T47D (cell line): ENCODE data around the gene AP5B1.
"Not testable (repeated sequence)": the region's sequence is repeated elsewhere in the genome, so short reads cannot be mapped to it uniquely, and the experiment has no call there.

Source experiments
- DNase-seq, 2 experiments: peaks; one replicate each; pipeline versions ENCODE4 v3.0.0 to v3.0.0-alpha.2; 2011 to 2012; ENCODE audit warnings: low read depth in 1 of 2, low spot score in 1 of 2
- JUND ChIP-seq: IDR thresholded peaks from 2 replicates; pipeline ENCODE4 v1.6.1; 2012; ENCODE audit warnings: low read depth
- in situ Hi-C: cut with HindIII; loops from 2 replicates; pipeline ENCODE4 v1.10.0; 2016; ENCODE audit warnings: low sequenced_read_pairs, low pct_unique_long_range_greater_than_20kb

Gene AP5B1

DNA sequence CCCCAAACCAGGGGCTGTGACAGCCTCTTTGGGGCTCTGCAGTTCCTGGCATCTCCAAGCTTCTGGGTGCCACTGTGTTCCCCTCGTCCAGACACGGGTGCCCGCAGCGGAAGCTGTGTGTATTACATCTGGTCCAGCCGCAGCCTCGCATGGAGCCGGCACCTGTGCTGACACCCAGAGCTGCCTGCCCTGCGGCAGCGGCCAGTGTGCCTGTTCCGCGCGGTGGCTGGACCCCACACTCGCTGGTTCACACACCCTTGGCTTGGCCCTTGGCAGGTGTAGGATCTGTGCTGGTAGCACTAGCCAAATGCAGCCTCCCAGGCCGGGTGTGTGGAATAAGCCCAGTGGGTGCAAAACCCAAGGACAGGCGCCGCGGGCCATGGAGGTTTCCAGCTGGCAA, 35.7 kb downstream of the AP5B1 start:
- no peak for TF ChIP-seq JUND
- DNase-seq: no peak
- in situ Hi-C loops: no loop called here

DNA sequence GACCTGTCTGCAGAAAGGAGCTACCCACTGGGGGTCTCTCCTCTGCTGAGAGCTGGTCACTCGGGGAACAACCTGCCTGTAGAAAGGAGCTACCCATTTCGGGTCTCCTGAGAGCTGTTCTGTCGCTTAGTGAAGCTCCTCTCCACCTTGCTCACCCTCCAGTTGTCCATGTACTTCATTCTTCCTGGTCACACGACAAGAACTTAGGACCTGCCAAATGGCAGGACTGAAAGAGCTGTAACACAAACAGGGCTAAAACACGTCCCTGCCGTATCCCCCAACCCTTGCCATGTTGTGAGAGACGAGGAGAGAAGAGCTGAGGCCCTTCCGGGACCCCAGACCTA, 36.1 kb downstream of the AP5B1 start:
- in situ Hi-C loops: no loop called here
- DNase-seq: no peak
- TF ChIP-seq JUND: no peak

DNA sequence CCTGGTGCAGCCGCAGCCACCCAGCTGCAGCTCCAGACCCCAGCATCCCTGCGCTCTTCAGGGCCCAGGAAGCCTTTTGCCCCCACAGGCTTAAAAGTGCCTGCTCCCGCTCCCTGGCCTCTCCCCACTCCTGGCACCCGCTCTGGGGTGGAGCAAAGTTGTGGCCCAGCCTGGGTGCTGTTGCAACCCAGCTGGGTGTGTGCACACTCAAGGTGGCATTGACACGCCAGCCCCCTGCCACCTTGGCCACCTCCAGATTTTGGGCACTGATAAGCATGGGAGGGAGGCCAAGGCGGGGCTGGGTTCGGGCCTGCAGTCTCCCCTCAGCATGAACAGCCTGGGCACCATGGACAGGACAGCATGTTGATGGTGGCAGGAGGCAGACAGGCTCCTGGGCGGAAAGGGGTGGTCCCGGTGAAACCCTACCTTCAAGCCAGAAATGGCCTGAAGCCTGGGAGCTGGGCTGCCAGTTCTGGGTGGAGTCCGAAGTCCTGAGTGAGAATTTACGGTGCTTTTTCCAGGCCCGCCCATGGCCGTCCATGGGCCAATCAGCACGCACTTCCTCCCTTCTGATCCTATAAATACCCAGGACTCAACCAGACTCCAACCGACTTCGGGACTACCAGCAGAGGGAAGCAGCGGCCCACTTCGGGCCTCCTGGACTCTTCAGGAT, 36.6 kb downstream of the AP5B1 start:
- in situ Hi-C loops: no loop called here
- no peak for TF ChIP-seq JUND
- DNase-seq: peak; percentile 79 to 92

DNA sequence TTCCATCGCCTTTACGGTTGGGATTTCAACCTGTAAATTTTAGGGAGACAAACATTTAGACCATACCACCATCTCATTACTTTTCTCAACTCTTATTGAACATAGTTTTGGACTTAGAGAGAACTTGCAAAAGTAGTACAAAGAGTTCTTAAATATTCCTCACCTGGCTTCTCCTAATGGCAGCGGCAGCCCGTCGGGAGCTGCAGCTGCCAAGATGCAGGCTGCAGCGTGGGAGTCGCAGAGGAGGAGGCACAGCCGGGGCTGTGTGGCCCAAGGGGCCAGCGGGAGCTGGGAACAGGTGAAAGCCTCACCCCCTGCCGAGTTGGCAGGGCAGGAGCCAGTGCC, 37.1 kb downstream of the AP5B1 start:
- in situ Hi-C loops: no loop called here
- TF ChIP-seq JUND: no peak

DNA sequence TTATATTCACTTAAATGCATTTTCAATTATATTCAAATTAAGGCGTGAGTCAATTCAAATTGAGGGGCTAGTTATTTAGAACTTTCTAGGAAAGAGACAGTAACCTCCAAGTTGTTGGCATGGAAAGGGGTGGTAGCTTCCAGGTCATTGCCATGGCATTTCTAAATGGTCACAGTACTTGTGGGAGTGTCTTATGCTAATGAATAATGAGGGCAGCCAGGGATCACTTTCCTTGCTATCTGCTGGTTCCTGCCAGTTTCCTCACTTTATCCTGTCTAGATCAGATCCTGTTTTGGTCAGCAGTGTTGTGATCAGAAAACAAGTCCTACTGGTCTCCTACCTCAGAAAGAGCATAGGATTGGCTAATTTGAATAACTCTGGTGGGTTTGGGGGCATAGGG, 38.4 kb downstream of the AP5B1 start:
- DNase-seq: no peak
- in situ Hi-C loops: no loop called here
- TF ChIP-seq JUND: no peak

More for the DNA sequence above, 37.1 kb downstream of the AP5B1 start:
- no peak for DNase-seq

DNA sequence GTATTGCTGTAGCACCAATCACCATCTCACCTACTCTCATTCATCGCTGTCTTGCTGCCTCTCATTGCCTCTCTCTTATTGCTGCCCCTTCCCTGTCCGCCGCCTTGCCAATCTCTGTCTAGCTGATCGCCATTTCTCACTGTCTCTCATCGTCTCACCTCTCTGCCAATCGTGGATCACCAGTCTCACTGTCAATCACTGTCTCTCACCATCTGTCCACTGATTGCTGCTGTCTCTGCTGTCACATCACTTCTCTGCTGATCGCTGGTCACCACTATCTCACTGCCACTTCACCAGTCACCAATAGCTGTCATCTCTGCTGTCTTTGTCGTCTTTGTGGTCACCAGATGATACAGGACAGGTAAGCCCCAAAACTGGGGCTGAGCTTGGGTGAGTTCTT, 39.6 kb downstream of the AP5B1 start:
- no peak for TF ChIP-seq JUND
- no peak for DNase-seq
- in situ Hi-C loops: no loop called here

DNA sequence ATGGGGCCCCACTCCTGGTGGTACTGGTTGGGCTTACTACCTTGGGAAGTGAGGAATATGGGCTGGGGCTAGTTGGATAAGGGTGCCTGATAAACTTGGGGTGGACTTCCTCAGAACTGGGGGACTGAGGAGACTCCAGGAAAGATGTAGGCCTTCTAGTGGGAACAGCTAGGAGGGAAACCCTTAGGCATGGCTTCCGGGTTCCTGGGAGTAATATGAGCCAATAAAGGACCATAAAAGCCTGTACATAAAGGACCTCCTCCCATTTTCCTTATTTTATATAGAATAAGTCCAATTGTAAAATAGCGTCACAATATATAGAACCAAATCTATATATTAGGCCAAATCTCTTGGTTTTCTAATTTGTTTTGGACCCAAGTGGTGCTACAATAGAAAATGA, 41.8 kb downstream of the AP5B1 start:
- TF ChIP-seq JUND: no peak
- DNase-seq: no peak
- in situ Hi-C loops: no loop called here

DNA sequence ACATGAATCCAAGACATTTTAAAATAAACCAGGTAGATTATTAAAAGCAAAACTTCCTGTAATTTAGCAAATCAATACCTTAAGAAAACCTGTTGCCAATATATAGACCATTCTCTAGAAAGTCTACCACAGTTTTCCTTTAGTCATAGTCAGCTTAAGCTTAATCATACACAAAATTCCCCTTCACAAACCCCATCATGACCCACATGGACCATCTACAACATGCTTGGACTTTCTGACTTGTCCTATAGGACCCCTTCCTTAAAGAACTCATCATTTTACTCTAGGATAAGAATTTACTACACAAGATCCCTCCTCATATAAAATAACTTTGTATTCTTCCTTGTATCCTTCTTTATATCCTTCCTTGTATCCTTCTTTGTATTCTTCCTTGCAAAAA, 44.0 kb downstream of the AP5B1 start:
- TF ChIP-seq JUND: no peak

DNA sequence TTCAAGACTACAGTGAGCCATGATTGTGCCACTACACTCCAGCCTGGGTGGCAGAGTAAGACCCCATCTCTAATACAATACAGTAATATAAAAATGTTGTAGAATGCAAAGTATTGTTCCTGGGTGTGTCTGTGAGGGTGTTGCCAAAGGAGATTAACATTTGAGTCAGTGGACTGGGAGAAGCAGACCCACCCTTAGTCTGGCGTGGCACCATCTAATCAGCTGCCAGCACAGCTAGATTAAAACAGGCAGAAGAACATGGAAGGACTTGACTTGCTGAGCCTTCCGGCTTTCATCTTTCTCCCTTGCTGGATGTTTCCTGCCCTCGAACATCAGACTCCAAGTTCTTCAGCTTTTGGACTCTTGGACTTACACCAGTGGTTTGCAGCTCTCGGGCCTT, 45.7 kb downstream of the AP5B1 start:
- DNase-seq, in situ Hi-C loops: not testable (repeated sequence)

More for the DNA sequence above, 44.0 kb downstream of the AP5B1 start:
- no peak for DNase-seq
- in situ Hi-C loops: no loop called here

DNA sequence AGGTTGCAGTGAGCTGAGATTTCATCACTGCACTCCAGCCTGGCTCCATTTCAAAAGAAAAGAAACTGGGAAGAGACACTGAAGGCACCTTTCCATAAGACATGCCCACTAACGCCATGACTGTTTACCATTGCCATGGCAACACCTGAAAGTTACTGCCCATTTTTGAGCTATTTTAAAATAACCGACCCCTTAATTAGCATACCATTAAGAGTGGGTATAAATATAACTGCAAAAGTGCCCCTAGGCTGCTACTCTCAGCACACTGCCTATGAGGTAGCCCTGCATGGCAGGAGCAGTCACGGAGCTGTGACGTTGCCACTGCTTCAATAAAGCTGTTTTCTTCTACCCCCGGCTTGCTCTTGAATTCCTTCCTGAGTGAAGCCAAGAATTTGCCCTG, 50.3 kb downstream of the AP5B1 start:
- in situ Hi-C loops: no loop called here
- TF ChIP-seq JUND: no peak
- DNase-seq: no peak

DNA sequence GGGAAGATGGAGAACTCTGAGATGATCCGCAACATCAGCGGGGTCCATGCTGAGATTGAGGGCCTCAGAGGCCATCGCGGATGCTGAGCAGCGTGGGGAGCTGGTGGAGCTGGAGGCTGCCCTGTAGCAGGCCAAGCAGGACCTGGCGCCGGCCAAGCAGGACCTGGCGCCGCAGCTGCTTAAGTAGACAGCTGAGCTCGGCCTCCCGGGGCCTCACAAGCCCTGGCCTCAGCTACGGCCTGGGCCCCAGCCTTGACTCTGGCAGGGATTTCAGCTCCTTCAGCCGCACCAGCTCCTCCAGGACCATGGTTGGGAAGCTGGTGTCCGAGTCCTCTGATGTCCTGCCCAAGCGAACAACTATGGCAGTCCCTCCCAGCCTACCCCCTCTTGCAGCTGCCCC, 52.9 kb downstream of the AP5B1 start:
- DNase-seq: no peak
- TF ChIP-seq JUND: no peak
- in situ Hi-C loops: no loop called here

DNA sequence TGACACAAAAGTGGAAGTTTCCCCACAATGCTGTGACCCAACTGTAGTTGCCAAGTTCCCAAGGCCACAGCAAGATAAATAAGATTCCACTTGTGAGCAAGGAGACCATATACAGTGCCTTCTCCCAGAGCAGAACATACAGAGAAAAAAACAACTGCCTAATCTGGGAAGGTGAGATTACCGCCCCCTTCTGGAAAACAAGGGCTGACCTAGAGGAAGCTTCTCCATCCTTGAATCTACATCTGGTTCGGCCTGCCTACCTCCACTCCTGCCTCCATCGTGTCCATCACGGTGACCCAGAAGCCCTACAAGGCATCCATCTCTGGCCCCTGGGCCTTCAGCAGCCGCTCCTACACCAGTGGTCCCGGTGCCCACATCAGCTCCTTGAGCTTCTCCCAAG, 54.1 kb downstream of the AP5B1 start:
- no peak for DNase-seq
- in situ Hi-C loops: no loop called here
- TF ChIP-seq JUND: no peak
